Measurements from ENCODE around the gene DHRS13. TPM values are rescaled to one million over a fixed set of nuclear protein-coding genes. Genes with fewer than 3 reads are reported as not detected.

The DHRS13 gene
- polyA plus RNA-seq, 1 donor (not counting 4 experiments of a cell fraction or from before 2014, with no cell fraction given): 3.4 TPM

DNA sequence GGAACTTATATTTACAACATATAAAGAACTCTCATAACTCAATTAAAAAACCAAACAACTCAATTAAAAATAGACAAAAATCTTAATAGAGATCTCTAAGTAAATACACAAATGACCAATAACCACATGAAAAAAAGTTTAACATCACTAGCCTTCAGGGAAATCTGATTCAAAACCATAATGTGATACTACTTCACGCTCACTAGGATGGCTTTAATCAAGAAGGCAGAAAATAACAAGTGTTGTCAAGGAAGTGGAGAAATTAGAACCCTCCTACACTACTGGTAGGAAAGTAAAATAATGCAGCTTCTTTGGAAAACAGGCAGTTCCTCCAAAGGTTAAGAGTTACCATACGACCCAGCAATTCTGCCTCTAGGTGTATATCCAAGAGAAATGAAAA lies 40.0 kb upstream of the DHRS13 start:
- no peak for DNase-seq (ENCODE audit: low read depth, low spot score)
- peaks cover 4% of the 10 kb centered on the region for H4K20me1 ChIP-seq (ENCODE audit: control insufficient read depth, extremely low read depth, insufficient read depth, low read length)
- no peak for TF ChIP-seq EZH2 (IDR thresholded peaks at IDR 0.05; ENCODE audit: low read length)
- TF ChIP-seq, protein P1, sequence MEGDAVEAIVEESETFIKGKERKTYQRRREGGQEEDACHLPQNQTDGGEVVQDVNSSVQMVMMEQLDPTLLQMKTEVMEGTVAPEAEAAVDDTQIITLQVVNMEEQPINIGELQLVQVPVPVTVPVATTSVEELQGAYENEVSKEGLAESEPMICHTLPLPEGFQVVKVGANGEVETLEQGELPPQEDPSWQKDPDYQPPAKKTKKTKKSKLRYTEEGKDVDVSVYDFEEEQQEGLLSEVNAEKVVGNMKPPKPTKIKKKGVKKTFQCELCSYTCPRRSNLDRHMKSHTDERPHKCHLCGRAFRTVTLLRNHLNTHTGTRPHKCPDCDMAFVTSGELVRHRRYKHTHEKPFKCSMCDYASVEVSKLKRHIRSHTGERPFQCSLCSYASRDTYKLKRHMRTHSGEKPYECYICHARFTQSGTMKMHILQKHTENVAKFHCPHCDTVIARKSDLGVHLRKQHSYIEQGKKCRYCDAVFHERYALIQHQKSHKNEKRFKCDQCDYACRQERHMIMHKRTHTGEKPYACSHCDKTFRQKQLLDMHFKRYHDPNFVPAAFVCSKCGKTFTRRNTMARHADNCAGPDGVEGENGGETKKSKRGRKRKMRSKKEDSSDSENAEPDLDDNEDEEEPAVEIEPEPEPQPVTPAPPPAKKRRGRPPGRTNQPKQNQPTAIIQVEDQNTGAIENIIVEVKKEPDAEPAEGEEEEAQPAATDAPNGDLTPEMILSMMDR (optimal IDR thresholded peaks at IDR 0.05 in 1 of 3, IDR thresholded peaks at IDR 0.05 in 1 of 3, conservative IDR thresholded peaks at IDR 0.05 in 1 of 3; ENCODE audit: extremely low read depth in 1 of 3, insufficient read depth in 2 of 3, low read length in 3 of 3): no peak
- no peak for FAIRE-seq
- H3K27ac ChIP-seq (ENCODE audit: control insufficient read depth, insufficient read depth, low read length): no peak overlapping the region
- H3K4me1 ChIP-seq (ENCODE audit: control insufficient read depth, extremely low read depth, insufficient read depth, low read length): peaks cover 32% of the 10 kb centered on the region
- H3K4me3 ChIP-seq (ENCODE audit: control insufficient read depth in 2 of 3, extremely low read depth in 1 of 3, insufficient read depth in 2 of 3, low read depth in 1 of 3, low read length in 3 of 3): no peak overlapping the region
- no peak overlapping the region for H3K9ac ChIP-seq (ENCODE audit: control insufficient read depth, extremely low read depth, insufficient read depth, low read length)
- H3K9me3 ChIP-seq (ENCODE audit: control insufficient read depth, low read depth, low read length): no peaks in the 10 kb centered on the region
- H3K36me3 ChIP-seq (ENCODE audit: control insufficient read depth in 2 of 2, extremely low read depth in 1 of 2, insufficient read depth in 2 of 2, low read length in 2 of 2): peaks cover 9 to 11% of the 10 kb centered on the region in 2 experiments
- peaks cover 92% of the 10 kb centered on the region for H3K79me2 ChIP-seq (ENCODE audit: control insufficient read depth, insufficient read depth, low read length)
- no peaks in the 10 kb centered on the region for H3K9me1 ChIP-seq (ENCODE audit: control insufficient read depth, extremely low read depth, insufficient read depth, low read length)
- no peaks in the 10 kb centered on the region for H3K27me3 ChIP-seq (ENCODE audit: control insufficient read depth, extremely low read depth, insufficient read depth, low read length)
- H3K4me2 ChIP-seq (ENCODE audit: control insufficient read depth, extremely low read depth, insufficient read depth, low read depth, low read length): no peak overlapping the region
- no peak overlapping the region for H2AFZ ChIP-seq (ENCODE audit: control insufficient read depth, low read length)
- dilution Hi-C loops (cut with MboI; ENCODE audit: extremely low pct_ligation_motif_present, low sequenced_read_pairs): no loop called here

DNA sequence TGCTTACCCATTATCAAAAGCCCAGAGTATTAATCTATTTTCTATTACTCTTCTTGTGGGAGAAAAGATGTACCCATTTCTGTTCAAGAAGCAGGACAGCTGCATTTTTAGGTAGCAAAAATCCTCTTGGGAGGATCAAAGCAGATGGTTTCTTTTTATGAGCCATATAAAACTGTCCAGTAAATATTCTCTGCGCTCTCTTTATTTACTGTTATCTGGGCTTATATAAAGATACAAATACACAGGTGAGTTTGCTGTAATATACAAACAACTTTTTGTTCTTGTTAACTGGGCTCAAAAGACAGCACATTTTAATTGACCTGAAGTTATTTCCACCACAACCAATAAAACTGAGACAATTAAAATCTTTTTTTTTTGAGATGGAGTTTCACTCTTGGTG lies 38.4 kb upstream of the DHRS13 start:
- Histone ChIP-seq H3K79me2 (ENCODE audit: control insufficient read depth, insufficient read depth, low read length) (peaks cover 92% of the 10 kb centered on the region), H4K20me1 (ENCODE audit: control insufficient read depth, extremely low read depth, insufficient read depth, low read length) (peaks cover 4% of the 10 kb centered on the region), H3K36me3 (ENCODE audit: control insufficient read depth in 2 of 2, extremely low read depth in 1 of 2, insufficient read depth in 2 of 2, low read length in 2 of 2) (peaks cover 5 to 9% of the 10 kb centered on the region in 2 experiments)

More for the DNA sequence above, 38.4 kb upstream of the DHRS13 start:
- dilution Hi-C loops (cut with MboI; ENCODE audit: extremely low pct_ligation_motif_present, low sequenced_read_pairs): no loop called here
- H3K4me1 ChIP-seq (ENCODE audit: control insufficient read depth, extremely low read depth, insufficient read depth, low read length): peaks cover 15% of the 10 kb centered on the region
- H3K9me1 ChIP-seq (ENCODE audit: control insufficient read depth, extremely low read depth, insufficient read depth, low read length): no peaks in the 10 kb centered on the region
- TF ChIP-seq, protein P1 (optimal IDR thresholded peaks at IDR 0.05 in 1 of 3, IDR thresholded peaks at IDR 0.05 in 1 of 3, conservative IDR thresholded peaks at IDR 0.05 in 1 of 3; ENCODE audit: extremely low read depth in 1 of 3, insufficient read depth in 2 of 3, low read length in 3 of 3): no peak
- TF ChIP-seq EZH2 (IDR thresholded peaks at IDR 0.05; ENCODE audit: low read length): no peak
- no peaks in the 10 kb centered on the region for H3K9me3 ChIP-seq (ENCODE audit: control insufficient read depth, low read depth, low read length)
- H3K27me3 ChIP-seq (ENCODE audit: control insufficient read depth, extremely low read depth, insufficient read depth, low read length): no peaks in the 10 kb centered on the region
- no peak overlapping the region for H3K27ac ChIP-seq (ENCODE audit: control insufficient read depth, insufficient read depth, low read length)
- no peak overlapping the region for H3K4me3 ChIP-seq (ENCODE audit: control insufficient read depth in 2 of 3, extremely low read depth in 1 of 3, insufficient read depth in 2 of 3, low read depth in 1 of 3, low read length in 3 of 3)
- FAIRE-seq (no peak), DNase-seq (ENCODE audit: low read depth, low spot score) (no peak)
- H3K4me2 ChIP-seq (ENCODE audit: control insufficient read depth, extremely low read depth, insufficient read depth, low read depth, low read length): no peak overlapping the region
- H3K9ac ChIP-seq (ENCODE audit: control insufficient read depth, extremely low read depth, insufficient read depth, low read length): no peak overlapping the region
- no peak overlapping the region for H2AFZ ChIP-seq (ENCODE audit: control insufficient read depth, low read length)

All from keratinocyte (primary cell).